Effector CD4-positive, alpha-beta T cell (primary cell): ENCODE results near the gene B4GALT6. TPM values are rescaled to one million over a fixed set of nuclear protein-coding genes. Genes with fewer than 3 reads are reported as not detected.
"Not testable (repeated sequence)": the region's sequence is repeated elsewhere in the genome, so short reads cannot be mapped to it uniquely, and the experiment has no call there.

Experiments used
- DNase-seq: peaks from one replicate; pipeline ENCODE4 v3.0.0-alpha.2; 2020
- total RNA-seq: gene quantifications from one replicate; lab custom pipeline; 2026; lab: John Stamatoyannopoulos, UW

B4GALT6 gene, protein sequence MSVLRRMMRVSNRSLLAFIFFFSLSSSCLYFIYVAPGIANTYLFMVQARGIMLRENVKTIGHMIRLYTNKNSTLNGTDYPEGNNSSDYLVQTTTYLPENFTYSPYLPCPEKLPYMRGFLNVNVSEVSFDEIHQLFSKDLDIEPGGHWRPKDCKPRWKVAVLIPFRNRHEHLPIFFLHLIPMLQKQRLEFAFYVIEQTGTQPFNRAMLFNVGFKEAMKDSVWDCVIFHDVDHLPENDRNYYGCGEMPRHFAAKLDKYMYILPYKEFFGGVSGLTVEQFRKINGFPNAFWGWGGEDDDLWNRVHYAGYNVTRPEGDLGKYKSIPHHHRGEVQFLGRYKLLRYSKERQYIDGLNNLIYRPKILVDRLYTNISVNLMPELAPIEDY
- total RNA-seq: not detected

- DNase-seq: no peak
These were observed at the start of gene B4GALT6 for GRCh38 chr18:31684279-31685096. B4GALT6 (minus strand) TSS chr18:31684581; CDS start chr18:31684426, 155 bp downstream.

- DNase-seq: no peak
These were observed 47.2 kb upstream of the B4GALT6 start for GRCh38 chr18:31731628-31732027.

- DNase-seq: not testable (repeated sequence)
These were observed 44.8 kb upstream of the B4GALT6 start for GRCh38 chr18:31729196-31729595.

DNA sequence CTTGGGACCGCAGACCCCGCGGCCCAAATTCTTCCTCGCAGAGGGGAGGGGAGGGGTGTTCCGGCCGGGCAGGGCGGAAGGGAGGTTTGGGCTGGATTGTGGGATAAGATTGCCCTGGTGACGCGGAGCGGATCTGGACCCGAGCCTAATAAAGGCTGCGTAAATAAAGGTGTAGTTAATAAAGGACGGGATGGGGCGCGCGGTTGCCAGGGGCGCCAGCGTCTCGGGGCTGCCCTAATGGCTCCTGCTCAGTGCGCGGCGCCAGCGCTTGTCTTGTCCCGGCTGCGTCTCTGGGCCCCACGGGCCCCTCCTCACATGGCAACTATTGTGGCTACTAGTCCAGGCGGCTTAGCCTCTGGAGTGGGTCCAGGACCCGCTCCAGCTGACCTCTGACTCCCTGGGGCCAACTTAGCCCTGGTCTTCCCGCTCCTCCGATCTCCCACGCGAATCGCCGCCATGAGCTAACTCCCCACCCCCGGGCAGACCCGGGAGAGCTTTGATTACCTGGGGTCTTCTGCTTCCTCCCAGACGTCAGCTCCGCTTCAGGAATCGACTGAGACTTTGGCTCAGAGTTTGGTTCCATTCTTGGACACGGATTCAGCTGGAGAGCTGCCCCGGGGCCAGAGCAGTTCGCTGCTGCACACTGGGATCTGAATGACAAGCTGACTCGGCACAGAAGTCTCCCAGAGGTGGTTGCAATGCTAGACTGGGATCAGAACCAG is 39.8 kb upstream of the B4GALT6 start:
- no peak for DNase-seq

GRCh38 chr18:31723639-31723989 is 39.2 kb upstream of the B4GALT6 start:
- no peak for DNase-seq

- peak; percentile 55 for DNase-seq
These were observed 38.1 kb upstream of the B4GALT6 start for GRCh38 chr18:31722369-31722957.

DNA sequence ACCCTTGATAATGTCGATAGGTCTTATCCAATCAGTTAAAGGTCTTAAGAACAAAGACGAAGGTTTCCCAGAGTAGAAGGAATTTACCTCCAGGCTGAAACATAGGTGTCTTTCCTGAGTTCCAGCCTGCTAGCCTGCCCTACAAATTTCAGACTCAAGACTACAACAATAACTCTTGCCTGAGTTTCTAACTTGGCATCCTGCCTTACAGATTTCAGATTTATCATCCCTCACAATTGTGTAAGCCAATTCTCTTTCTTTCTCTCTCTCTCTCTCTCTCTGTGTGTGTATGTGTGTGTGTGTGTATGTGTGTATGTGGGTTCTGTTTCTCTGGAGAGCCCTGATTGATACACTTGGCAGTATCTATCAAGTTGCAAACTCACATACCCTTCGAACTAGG is 37.2 kb upstream of the B4GALT6 start:
- DNase-seq: no peak

GRCh38 chr18:31720867-31721266 is 36.5 kb upstream of the B4GALT6 start:
- no peak for DNase-seq

DNA sequence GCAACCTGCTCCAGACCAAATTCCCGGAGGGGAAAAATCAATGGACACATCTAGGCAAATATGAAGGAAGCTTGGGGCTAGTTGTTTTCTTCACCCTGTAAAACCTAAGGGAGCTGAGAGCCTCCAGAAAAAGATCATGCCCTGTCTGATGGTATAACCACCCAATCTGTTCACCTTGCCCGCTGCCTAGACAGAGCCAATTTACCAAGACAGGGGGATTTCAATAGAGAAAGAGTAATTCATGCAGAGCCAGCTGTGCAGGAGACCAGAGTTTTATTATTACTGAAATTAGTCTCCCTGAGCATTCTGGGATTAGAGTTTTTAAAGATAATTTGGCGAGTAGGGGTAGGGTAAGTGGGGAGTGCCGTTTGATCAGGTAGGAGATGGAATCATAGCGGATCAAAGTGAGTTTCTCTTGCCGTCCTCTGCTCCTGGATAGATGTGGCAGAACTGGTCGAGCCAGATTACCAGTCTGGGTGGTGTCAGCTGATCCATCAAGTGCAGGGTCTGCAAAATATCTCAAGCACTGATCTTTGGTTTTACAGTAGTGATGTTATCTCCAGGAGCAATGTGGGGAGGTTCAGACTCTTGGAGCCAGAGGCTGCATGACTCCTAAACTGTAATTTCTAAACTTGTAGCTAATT is 35.1 kb upstream of the B4GALT6 start:
- no peak for DNase-seq

- no peak for DNase-seq
These were observed 34.0 kb upstream of the B4GALT6 start for GRCh38 chr18:31718386-31718785.

DNA sequence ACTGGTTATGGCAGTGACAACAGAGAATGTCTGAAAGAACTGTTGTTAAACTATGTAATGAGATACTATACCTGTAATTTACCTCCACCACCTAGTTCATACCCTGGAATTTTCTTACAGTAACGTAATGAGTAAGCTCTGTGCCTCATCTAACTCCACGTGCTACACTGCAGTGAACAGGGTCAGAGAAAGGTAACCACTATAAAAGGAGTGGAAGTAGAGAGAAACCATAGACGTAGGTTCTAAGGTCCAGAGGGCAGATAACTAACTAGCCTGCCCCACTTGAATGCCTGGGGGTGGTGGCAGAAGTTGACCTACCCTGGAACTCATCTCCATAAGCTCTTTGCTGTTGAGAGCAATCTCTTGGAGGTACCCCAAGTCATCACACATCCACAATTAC is 32.0 kb upstream of the B4GALT6 start:
- DNase-seq: no peak

DNA sequence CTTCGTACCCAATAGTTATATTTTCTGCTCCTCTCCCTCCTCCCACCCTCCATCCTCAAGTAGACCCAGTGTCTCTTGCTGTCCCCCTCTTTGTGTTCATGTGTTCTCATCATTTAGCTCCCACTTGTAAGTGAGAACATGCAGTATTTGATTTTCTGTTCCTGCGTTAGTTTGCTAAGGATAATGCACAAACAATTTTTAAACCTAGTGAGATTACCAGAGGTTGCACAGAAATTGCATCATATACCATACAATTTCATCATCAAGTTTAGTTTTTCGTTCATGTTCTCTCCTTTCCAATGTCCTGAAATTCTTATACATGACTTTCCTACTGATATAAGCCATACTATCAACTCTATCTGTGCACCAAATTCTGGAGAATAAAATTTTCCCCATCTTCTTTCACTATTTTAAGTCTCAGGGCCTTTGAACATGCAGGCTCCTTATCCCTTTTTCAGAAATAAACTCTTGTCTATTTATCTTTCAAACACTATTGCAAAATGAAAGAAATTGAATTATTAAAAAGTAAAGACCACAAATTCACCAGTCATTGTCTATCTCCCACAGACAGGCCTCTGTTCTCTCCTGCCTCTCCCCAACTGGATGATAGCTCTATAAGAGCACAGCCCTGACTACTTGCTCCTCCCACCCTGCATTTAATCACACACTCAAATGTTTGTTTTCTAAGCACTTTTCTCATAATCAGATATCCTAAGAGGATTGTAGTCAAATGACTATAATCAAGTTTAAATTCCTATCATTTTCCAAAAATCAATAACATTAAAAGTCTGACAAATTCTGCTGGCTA is 27.2 kb upstream of the B4GALT6 start:
- DNase-seq: no peak

DNA sequence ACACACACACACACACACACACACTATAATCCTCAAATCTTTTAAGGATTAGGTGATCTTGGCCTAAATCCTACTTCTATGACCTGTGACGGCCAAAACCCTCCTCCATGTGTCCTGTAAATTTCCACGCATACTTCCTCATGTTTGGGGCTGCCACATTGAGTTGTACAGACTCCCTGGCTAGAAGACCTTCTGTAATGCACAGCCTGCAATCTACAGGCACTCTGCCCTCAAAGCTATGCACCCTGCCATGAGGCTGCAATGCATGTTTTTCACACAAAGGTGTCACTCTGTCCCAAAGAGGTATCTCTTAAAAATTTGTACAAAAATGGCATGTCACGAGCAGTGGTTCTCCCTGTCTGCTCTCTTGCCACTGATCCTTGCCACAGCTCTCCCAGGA is 26.4 kb upstream of the B4GALT6 start:
- no peak for DNase-seq

- DNase-seq: no peak
These were observed 23.4 kb upstream of the B4GALT6 start for GRCh38 chr18:31707815-31708214.

GRCh38 chr18:31702449-31702848 is 18.1 kb upstream of the B4GALT6 start:
- no peak for DNase-seq

GRCh38 chr18:31701744-31702143 is 17.4 kb upstream of the B4GALT6 start:
- no peak for DNase-seq

- no peak for DNase-seq
These were observed 16.6 kb upstream of the B4GALT6 start for GRCh38 chr18:31700990-31701389.

DNA sequence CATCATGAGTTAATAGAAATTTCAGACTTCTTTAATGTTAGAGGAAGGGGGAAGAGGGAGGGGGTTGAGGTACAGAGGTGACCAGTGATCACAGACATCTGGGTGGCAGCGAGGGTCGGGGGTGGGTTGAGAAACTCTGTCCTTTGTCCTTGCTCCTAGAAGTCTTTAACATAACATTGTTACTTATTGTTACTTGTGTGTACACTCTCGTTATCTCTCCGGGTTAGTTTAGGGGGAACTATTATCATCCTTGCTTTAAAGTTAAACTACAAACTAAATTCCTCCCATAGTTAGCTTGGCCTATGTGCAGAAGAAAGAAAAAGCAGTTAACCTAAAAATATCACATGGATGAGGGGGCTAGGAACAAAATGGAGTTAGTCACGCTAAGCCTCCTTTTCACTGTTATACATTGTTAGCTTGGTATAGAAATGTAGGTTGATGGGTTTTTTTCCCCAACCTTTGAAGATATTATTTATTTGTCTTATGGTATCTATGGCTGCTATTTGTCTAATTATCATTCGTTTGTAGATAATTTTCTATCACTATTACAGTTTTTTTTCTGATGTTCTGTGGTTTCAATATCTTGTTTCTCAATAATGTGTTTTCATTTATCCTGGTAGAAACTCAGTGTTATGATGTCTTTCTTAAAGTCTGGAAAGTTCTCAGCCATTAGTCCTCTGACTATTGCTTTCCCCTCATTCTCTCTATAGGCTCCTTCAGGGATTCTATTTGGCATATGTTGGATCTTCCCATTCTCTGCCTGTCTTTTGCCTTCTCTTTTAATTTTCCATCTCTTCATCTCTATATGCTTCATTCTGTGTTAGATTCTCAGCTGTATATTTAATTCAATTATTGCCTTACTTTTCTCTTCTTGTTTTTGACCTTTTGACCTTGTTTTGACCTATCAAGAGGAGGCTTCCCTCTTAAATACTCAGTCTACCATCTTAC is 13.2 kb upstream of the B4GALT6 start:
- no peak for DNase-seq

DNA sequence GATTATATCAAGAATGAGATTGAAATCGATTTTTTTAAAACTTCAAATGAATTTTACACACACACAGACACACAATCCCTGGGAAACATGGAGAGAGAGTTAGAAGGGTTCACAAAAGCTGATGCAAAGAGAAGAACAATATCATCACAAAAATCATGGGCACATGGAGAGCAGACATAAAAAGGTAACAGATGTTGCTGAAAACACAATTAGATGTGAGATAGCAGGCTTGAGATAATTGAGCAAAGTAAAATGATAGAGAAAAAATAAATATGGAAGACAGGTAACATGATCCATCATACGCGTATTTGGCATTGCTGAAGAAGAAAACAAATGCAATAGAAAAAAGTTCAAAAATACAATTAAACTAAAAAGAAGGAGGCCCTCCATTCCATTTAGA is 11.6 kb upstream of the B4GALT6 start:
- no peak for DNase-seq

DNA sequence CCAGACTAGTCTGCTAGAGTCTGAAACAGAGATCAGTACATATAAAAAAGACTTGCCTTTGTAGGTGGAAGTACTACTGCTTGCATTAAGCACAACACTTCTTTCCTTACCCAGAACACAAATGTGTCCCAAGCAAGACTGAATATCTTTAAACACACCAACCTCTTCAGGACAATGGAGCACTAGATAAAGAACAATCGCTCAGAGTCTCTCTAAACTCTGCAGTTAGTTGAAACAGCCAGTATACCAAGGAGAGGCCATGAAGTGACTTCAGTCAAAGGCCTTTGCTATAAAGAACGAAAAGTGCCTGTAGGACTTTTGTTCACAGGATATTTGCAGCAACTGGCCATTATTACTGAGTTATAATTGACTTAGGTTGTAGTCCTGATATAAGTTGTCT is 9.9 kb upstream of the B4GALT6 start:
- no peak for DNase-seq
